ENCODE results near the gene WDR89.

DNA sequence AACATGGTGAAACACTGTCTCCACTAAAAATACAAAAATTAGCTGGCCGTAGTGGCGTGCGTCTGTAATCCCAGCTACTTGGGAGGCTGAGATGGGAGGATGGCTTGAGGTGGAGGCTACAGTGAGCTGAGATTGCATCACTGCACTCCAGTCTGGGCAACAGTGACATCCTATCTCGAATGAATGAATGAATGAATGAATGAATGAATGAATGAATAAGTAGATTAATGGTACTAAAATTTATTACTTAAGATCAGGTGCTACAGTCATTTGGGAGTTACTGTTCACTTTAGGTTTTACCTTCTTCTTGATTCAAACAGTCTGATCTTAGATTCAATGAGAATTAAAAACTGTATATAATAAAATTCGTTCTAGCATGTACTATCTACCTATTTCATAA, 31.6 kb upstream of the WDR89 start:
- TF ChIP-seq, protein P1, sequence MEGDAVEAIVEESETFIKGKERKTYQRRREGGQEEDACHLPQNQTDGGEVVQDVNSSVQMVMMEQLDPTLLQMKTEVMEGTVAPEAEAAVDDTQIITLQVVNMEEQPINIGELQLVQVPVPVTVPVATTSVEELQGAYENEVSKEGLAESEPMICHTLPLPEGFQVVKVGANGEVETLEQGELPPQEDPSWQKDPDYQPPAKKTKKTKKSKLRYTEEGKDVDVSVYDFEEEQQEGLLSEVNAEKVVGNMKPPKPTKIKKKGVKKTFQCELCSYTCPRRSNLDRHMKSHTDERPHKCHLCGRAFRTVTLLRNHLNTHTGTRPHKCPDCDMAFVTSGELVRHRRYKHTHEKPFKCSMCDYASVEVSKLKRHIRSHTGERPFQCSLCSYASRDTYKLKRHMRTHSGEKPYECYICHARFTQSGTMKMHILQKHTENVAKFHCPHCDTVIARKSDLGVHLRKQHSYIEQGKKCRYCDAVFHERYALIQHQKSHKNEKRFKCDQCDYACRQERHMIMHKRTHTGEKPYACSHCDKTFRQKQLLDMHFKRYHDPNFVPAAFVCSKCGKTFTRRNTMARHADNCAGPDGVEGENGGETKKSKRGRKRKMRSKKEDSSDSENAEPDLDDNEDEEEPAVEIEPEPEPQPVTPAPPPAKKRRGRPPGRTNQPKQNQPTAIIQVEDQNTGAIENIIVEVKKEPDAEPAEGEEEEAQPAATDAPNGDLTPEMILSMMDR (conservative IDR thresholded peaks at IDR 0.05; ENCODE audit: low read length), result no peak
- TF ChIP-seq EZH2phosphoT487 (IDR thresholded peaks at IDR 0.05; ENCODE audit: borderline replicate concordance, low read depth, low read length), result no peak
